Right cardiac atrium (tissue), 5 donors: ENCODE measurements around the gene PDZRN3. TPM values are rescaled to one million over a fixed set of nuclear protein-coding genes. Genes with fewer than 3 reads are reported as not detected.
A peak's percentile ranks its signal among the peaks of the same experiment; 100 is the strongest.

Source experiments
- ATAC-seq, 2 donors: fragments of 200-7000 bp; cut with Tn5 transposase; one replicate each; pipeline versions ENCODE4 v1.8.0 to v1.9.1; 2020; ENCODE audit warnings: moderate library complexity in 2 of 2, mild to moderate bottlenecking in 1 of 2
- DNase-seq, 3 donors: peaks; one replicate each; pipeline ENCODE4 v3.0.0-alpha.2; 2020
- H3K27ac ChIP-seq: one replicate; pipeline ENCODE4 v1.5.1; 2013; ENCODE audit warnings: mild to moderate bottlenecking, low read length, control low read depth, moderate library complexity
- H3K27me3 ChIP-seq: one replicate; pipeline ENCODE4 v1.6.1; 2013; ENCODE audit not compliant: control insufficient read depth, insufficient read depth
- H3K4me1 ChIP-seq: one replicate; pipeline ENCODE4 v1.6.1; 2013; ENCODE audit warnings: low read length; ENCODE audit not compliant: control insufficient read depth, insufficient read depth
- H3K4me3 ChIP-seq: one replicate; pipeline ENCODE4 v1.5.1; 2013; ENCODE audit warnings: low read length, control low read depth
- H3K9me3 ChIP-seq: one replicate; pipeline ENCODE4 v1.6.1; 2013; ENCODE audit warnings: low read length; ENCODE audit not compliant: control insufficient read depth
- WGBS: extraction: QIAGEN DNeasy Blood & Tissue Kit; methylation state at CpG from one replicate; pipeline ENCODE4 v1.1.7; 2013; 5-methylcytosine and 5-hydroxymethylcytosine counted together
- intact Hi-C, 4 donors: fragments of 100-400 bp; cut with DNase I; formaldehyde crosslinking; loops; one replicate each; pipeline versions ENCODE4 v1.11.0 to v1.14.0; 2022 to 2023
- polyA plus RNA-seq: library from polyadenylated mRNA; stranded (reverse); fragments of 200-250 nt; gene quantifications from one replicate; pipeline ENCODE4 v1.2.3, GENCODE V29; 2013
- total RNA-seq, 4 donors: library from RNA; stranded (reverse); fragmentation: NEBNext Ultra II Directional; extraction: Animal tissue kit (Norgen Biotek cat#: 25700); gene quantifications; one replicate each; pipeline ENCODE4 v1.2.1, GENCODE V29; 2021
- donor health status: healthy with polysubstance abuse.
- donor health status: DM: no; HTN: yes; CAD: no.
- donor health status: DM: no; HTN: no; CAD: no.
- donor health status: DM: no; HTN: yes; CAD: no; lungs with severe emphysema.
- donor health status: DM: yes; HTN: yes; CAD: no.

Gene PDZRN3
- total and polyA plus RNA-seq, 5 donors: 49.8 to 96.5 (median 70.1) TPM

- Histone ChIP-seq H3K27ac (no peak overlapping the region), H3K27me3 (no peaks in the 10 kb centered on the region), H3K9me3 (no peaks in the 10 kb centered on the region), H3K4me3 (no peak overlapping the region), H3K4me1 (peaks cover 7% of the 10 kb centered on the region)
- DNase-seq: no peak
- ATAC-seq: no peak
- intact Hi-C loops: no loop called here
Measured at GRCh38 chr3:73605861-73606260, 18.9 kb downstream of the PDZRN3 start.

DNA sequence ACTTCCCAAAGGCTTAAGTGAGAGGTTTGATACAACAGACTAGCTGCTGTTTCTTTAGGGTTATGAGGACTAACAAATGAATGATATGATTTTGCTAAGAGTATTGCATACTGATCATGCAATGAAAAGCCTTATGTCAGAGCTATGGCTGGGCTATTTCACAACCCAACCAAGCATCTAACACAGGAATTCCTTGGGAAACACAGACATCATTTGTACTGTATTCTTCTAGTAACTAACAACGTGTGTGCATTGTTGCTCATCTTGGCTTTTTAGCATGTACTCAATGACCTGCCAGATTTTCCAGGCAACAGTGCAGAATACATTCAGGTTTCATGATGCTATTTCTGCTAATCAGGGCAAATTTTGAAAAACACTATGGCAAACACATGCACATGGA lies 19.3 kb downstream of the PDZRN3 start:
- H3K4me3 ChIP-seq: no peak overlapping the region
- DNase-seq (no peak), ATAC-seq (no peak)
- WGBS: 21% methylated on average over 1 of the region's 1 CpG
- H3K9me3 ChIP-seq: no peaks in the 10 kb centered on the region
- H3K4me1 ChIP-seq: peaks cover 7% of the 10 kb centered on the region
- intact Hi-C loops: no loop called here
- no peak overlapping the region for H3K27ac ChIP-seq
- no peaks in the 10 kb centered on the region for H3K27me3 ChIP-seq

DNA sequence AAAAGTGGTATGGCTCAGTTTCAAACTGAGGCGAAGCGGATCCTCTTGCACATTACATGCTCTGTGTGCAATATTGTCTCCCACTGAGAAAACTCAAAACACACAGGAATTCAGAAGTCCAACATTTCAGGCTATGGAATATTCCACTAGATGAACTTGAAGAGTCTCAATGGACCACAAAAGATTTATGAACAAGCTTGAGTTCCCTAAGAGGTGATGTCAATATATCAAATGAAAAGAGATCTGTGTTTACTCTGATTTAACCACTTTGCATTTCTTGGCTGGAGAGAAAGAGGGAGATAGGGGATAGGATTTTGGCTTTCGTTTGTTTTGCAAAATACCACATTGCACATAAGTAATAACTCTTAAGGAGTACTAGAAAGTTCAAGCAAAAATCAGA lies 20.3 kb downstream of the PDZRN3 start:
- Histone ChIP-seq H3K27ac (no peak overlapping the region), H3K9me3 (no peaks in the 10 kb centered on the region), H3K4me3 (no peak overlapping the region), H3K27me3 (no peaks in the 10 kb centered on the region), H3K4me1 (peaks cover 7% of the 10 kb centered on the region)
- intact Hi-C loops: no loop called here
- no peak for DNase-seq
- WGBS: 57% methylated on average over 3 of the region's 3 CpGs
- ATAC-seq: no peak

DNA sequence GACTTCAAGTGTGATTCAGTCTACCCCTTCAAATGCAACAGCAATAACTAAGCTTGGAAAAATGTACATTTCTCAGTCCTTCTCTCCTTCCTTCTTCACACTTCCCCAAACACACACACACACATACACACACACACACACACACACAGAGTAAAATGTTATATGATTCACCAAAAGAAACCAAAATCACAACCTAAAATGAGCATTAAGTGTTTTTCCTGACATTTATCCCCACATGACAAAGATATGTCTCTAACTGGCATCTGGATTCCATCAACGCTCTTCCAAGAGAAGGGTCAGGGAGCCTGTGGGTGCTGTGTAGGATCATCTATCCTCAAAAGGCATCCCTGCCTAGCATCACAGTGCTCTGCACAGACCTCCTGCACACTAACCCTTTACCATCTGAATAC lies 21.0 kb downstream of the PDZRN3 start:
- intact Hi-C loops: no loop called here
- ATAC-seq: no peak
- no peaks in the 10 kb centered on the region for H3K27me3 ChIP-seq
- no peak overlapping the region for H3K4me3 ChIP-seq
- H3K4me1 ChIP-seq: peaks cover 7% of the 10 kb centered on the region
- no peak for DNase-seq
- peak overlapping the region; percentile 38 for H3K27ac ChIP-seq
- no peaks in the 10 kb centered on the region for H3K9me3 ChIP-seq
- 52% methylated on average over 1 of the region's 1 CpG for WGBS

DNA sequence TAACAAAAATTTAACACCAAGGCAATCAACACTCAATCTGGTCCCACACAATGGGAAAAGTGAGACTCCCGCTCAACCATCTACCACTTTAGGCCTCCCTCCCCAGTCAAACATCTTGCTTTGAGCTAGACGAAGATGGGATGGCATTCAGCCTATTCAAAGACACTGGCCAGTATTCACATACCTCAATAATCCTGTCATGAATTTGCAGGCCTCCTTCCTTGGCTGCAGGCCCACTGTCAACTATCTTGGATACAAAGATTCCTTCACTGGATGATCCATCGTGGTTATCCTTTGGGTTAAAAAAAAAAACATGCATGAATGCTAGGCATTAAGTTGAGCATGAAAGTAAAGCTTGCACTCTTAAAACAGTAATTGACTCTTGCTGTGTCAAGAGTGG lies 22.6 kb downstream of the PDZRN3 start:
- intact Hi-C loops: no loop called here
- Histone ChIP-seq H3K27ac (no peak overlapping the region), H3K27me3 (no peaks in the 10 kb centered on the region), H3K4me1 (peaks cover 8% of the 10 kb centered on the region), H3K9me3 (no peaks in the 10 kb centered on the region), H3K4me3 (no peak overlapping the region)
- ATAC-seq: peak in 1 of 2 donors; percentile 40
- peak in 2 of 3 donors; percentile 23 to 39 for DNase-seq
- WGBS: 43% methylated on average over 3 of the region's 3 CpGs

DNA sequence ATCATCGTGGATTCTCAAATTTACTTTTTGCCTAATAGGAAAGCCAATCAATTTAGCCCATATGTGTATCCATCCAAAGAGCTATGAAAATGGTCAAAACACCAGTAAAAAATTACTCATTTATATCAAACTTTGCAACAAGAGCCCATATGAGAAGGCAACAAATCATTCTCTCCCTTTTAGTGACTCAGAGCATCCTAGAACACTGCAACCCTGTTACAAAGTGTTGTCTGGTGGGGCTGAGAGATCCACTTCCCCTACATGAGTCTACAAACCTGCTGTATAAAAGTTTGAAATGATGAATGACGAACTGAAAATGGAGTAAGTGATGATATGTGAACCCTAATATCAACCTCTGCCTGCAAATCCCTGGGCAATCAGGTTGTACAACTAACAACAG lies 23.3 kb downstream of the PDZRN3 start:
- H3K4me1 ChIP-seq: peaks cover 8% of the 10 kb centered on the region
- no peaks in the 10 kb centered on the region for H3K27me3 ChIP-seq
- ATAC-seq: no peak
- H3K27ac ChIP-seq: no peak overlapping the region
- DNase-seq: no peak
- H3K9me3 ChIP-seq: no peaks in the 10 kb centered on the region
- no peak overlapping the region for H3K4me3 ChIP-seq
- 81% methylated on average over 2 of the region's 2 CpGs for WGBS
- intact Hi-C loops: no loop called here

- Histone ChIP-seq H3K27ac (no peak overlapping the region), H3K27me3 (no peaks in the 10 kb centered on the region), H3K4me1 (peaks cover 8% of the 10 kb centered on the region), H3K4me3 (no peak overlapping the region), H3K9me3 (no peaks in the 10 kb centered on the region)
- 39% methylated on average over 4 of the region's 4 CpGs for WGBS
- intact Hi-C loops: no loop called here
- DNase-seq: no peak
- ATAC-seq: no peak
Measured at GRCh38 chr3:73601011-73601410, 23.7 kb downstream of the PDZRN3 start.

GRCh38 chr3:73600293-73600938 lies 24.3 kb downstream of the PDZRN3 start:
- no peak for DNase-seq
- peak; percentile 38 to 42 for ATAC-seq
- no peaks in the 10 kb centered on the region for H3K27me3 ChIP-seq
- H3K4me1 ChIP-seq: peaks cover 6% of the 10 kb centered on the region
- H3K9me3 ChIP-seq: no peaks in the 10 kb centered on the region
- no peak overlapping the region for H3K27ac ChIP-seq
- intact Hi-C loops: no loop called here
- H3K4me3 ChIP-seq: no peak overlapping the region
- WGBS: 19% methylated on average over 5 of the region's 5 CpGs

DNA sequence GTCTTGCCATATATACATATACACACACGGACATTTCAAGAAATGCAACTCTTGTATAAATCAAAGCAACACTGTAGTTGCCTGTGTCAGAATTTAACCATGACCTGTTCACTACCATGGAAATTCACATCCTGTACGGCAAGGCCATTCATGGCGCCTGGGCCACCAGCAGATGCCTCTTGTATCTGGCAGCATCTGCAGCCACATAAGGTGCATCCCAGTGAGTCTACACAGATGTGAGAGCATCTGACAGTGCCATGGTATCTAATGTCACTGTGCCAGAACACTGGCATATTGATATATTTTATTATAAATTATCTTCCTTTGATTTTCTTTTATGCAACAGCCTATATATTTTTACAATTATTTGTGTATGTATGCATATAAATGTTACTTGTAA lies 25.1 kb downstream of the PDZRN3 start:
- no peak for ATAC-seq
- 92% methylated on average over 3 of the region's 3 CpGs for whole genome bisulfite sequencing
- Histone ChIP-seq H3K4me1 (peaks cover 6% of the 10 kb centered on the region), H3K9me3 (no peaks in the 10 kb centered on the region), H3K27ac (no peak overlapping the region), H3K27me3 (no peaks in the 10 kb centered on the region), H3K4me3 (no peak overlapping the region)
- DNase-seq: no peak
- intact Hi-C loops: no loop called here

- Histone ChIP-seq H3K4me3 (no peak overlapping the region), H3K27ac (no peak overlapping the region), H3K4me1 (peaks cover 6% of the 10 kb centered on the region), H3K9me3 (no peaks in the 10 kb centered on the region), H3K27me3 (no peaks in the 10 kb centered on the region)
- 92% methylated on average over 3 of the region's 3 CpGs for WGBS
- intact Hi-C loops: no loop called here
- ATAC-seq (no peak), DNase-seq (no peak)
Measured at GRCh38 chr3:73597476-73597875, 27.3 kb downstream of the PDZRN3 start.

- Histone ChIP-seq H3K27me3 (no peaks in the 10 kb centered on the region), H3K27ac (no peak overlapping the region), H3K4me1 (peaks cover 8% of the 10 kb centered on the region), H3K4me3 (no peak overlapping the region), H3K9me3 (no peaks in the 10 kb centered on the region)
- 82% methylated on average over 11 of the region's 11 CpGs for WGBS
- intact Hi-C loops: no loop called here
- ATAC-seq (no peak), DNase-seq (no peak)
Measured at GRCh38 chr3:73592154-73593144, 32.3 kb downstream of the PDZRN3 start.
